K562 (cell line): ENCODE measurements around the gene DAP. TPM values are rescaled to one million over a fixed set of nuclear protein-coding genes. Genes with fewer than 3 reads are reported as not detected.

Experiments used
- CBFA2T2 ChIP-seq: fragments of 450-650 bp; conservative IDR thresholded peaks from 2 replicates; pipeline ENCODE4 v1.6.1; 2017; ENCODE audit warnings: mild to moderate bottlenecking
- CHCHD3 ChIP-seq: fragments of 250-450 bp; sonication (Bioruptor Pico); IDR thresholded peaks from 2 replicates; pipeline ENCODE4 v2.1.2; 2022; ENCODE audit warnings: mild to moderate bottlenecking
- CREM ChIP-seq: IDR thresholded peaks from 2 replicates; pipeline ENCODE4 v1.6.1; 2014; ENCODE audit warnings: antibody characterized with exemption, low read depth
- DPF2 ChIP-seq: fragments of 450-650 bp; IDR thresholded peaks from 2 replicates; pipeline ENCODE4 v1.6.1; 2016
- E2F4 ChIP-seq: sonication (generic); formaldehyde crosslinking; IDR thresholded peaks from 2 replicates; pipeline ENCODE4 v1.8.0; 2022; ENCODE audit warnings: mild to moderate bottlenecking, low read depth, missing genetic modification reagents
- ETV6 ChIP-seq, 3 experiments: fragments of 150-350 bp in 1 of 3; sonication (generic) in 1 of 3; formaldehyde crosslinking in 1 of 3; IDR thresholded peaks; 2 replicates each; pipeline versions ENCODE4 v1.6.1 to v1.8.0; 2014 to 2022; ENCODE audit warnings: borderline replicate concordance in 2 of 3, low read depth in 2 of 3, antibody characterized with exemption in 1 of 3, low read length in 1 of 3, mild to moderate bottlenecking in 1 of 3, missing genetic modification reagents in 1 of 3
- HSF4 ChIP-seq: fragments of 250-450 bp; sonication (Bioruptor Pico); IDR thresholded peaks from 2 replicates; pipeline ENCODE4 v2.1.2; 2022; ENCODE audit warnings: mild to moderate bottlenecking, moderate library complexity, borderline replicate concordance
- JUND ChIP-seq, 2 experiments: IDR thresholded peaks; 2 replicates in 1 of 2; 3 replicates in 1 of 2; pipeline ENCODE4 v1.6.1; 2011; ENCODE audit warnings: borderline replicate concordance in 2 of 2, low read depth in 2 of 2, low read length in 2 of 2, improper control_type of control experiment in 1 of 2, missing biosample characterization in 1 of 2, missing genetic modification characterization in 1 of 2, missing genetic modification reagents in 1 of 2
- NBN ChIP-seq: fragments of 450-650 bp; IDR thresholded peaks from 2 replicates; pipeline ENCODE4 v1.6.1; 2016; ENCODE audit warnings: low read depth, mild to moderate bottlenecking
- NEUROD1 ChIP-seq: fragments of 150-350 bp; IDR thresholded peaks from 2 replicates; pipeline ENCODE4 v1.6.1; 2014; ENCODE audit warnings: borderline replicate concordance, low read length, low read depth; ENCODE audit not compliant: partially characterized antibody
- PHF8 ChIP-seq: fragments of 200-600 bp; sonication (generic); IDR thresholded peaks from 2 replicates; pipeline ENCODE4 v1.6.1; 2012; ENCODE audit warnings: mixed run types, mild to moderate bottlenecking, inconsistent platforms, low read length, moderate library complexity, borderline replicate concordance
- SMARCA5 ChIP-seq: fragments of 450-650 bp; IDR thresholded peaks from 2 replicates; pipeline ENCODE4 v1.6.1; 2016
- TAF9B ChIP-seq: fragments of 450-650 bp; IDR thresholded peaks from 2 replicates; pipeline ENCODE4 v1.6.1; 2018; ENCODE audit warnings: mild to moderate bottlenecking; ENCODE audit not compliant: partially characterized antibody
- TBP ChIP-seq: optimal IDR thresholded peaks from 2 replicates; pipeline ENCODE3; 2011; ENCODE audit warnings: low read depth, low read length, improper control_type of control experiment
- TCF7 ChIP-seq: sonication (generic); IDR thresholded peaks from 2 replicates; pipeline ENCODE4 v1.6.1; 2016; ENCODE audit warnings: antibody characterized with exemption, borderline replicate concordance
- USF2 ChIP-seq: sonication (generic); formaldehyde crosslinking; IDR thresholded peaks from 2 replicates; pipeline ENCODE4 v1.5.0; 2020; ENCODE audit warnings: missing genetic modification reagents
- ZHX1 ChIP-seq: fragments of 150-350 bp; conservative IDR thresholded peaks from 2 replicates; pipeline ENCODE4 v1.6.1; 2014; ENCODE audit warnings: low read length
- ZNF12 ChIP-seq: sonication (generic); formaldehyde crosslinking; IDR thresholded peaks from 2 replicates; pipeline ENCODE4 v1.4.0; 2020; ENCODE audit warnings: mild to moderate bottlenecking, missing genetic modification reagents
- ZNF277 ChIP-seq: fragments of 250-450 bp; sonication (Bioruptor Pico); IDR thresholded peaks from 2 replicates; pipeline ENCODE4 v1.8.0; 2022; ENCODE audit warnings: inconsistent platforms, mild to moderate bottlenecking, moderate library complexity, borderline replicate concordance
- ZNF311 ChIP-seq: fragments of 250-450 bp; sonication (Bioruptor Pico); IDR thresholded peaks from 2 replicates; pipeline ENCODE4 v1.4.0; 2020; ENCODE audit warnings: mild to moderate bottlenecking, moderate library complexity
- ZNF324 ChIP-seq: fragments of 250-450 bp; sonication (Bioruptor Pico); IDR thresholded peaks from 2 replicates; pipeline ENCODE4 v1.4.0; 2020; ENCODE audit warnings: mild to moderate bottlenecking
- polyA plus RNA-seq, 8 experiments: library from polyadenylated mRNA; depleted of rRNA in 4 of 8; stranded (reverse) in 5 of 8; unstranded in 3 of 8; fragments of >200 nt; fragmentation: Nextera tagmentation in 2 of 8; fragmentation: Illumina TruSeq in 1 of 8; extraction: Ambion mirVana in 2 of 8; extraction: Trizol in 1 of 8; gene quantifications; 2 replicates each; pipeline versions ENCODE4 v1.2.1 to v1.2.3, GENCODE V29; 2011 to 2014; ENCODE audit warnings: inconsistent platforms in 1 of 8, missing spikeins in 1 of 8
- total RNA-seq, 7 experiments: library from RNA; depleted of rRNA in 6 of 7; stranded (reverse); fragments of >200 nt in 6 of 7; fragmentation: Illumina TruSeq in 2 of 7; extraction: Trizol in 2 of 7; gene quantifications; 2 replicates each; pipeline versions ENCODE4 v1.2.1 to v1.2.3, GENCODE V29; 2011 to 2021; ENCODE audit warnings: low replicate concordance in 1 of 7

Gene DAP
- total and polyA plus RNA-seq, 9 of the 15 experiments (the other 6 are each of a cell fraction or from before 2014, with no cell fraction given), result 14.1 to 151 (median 34.5) TPM

GRCh38 chr5:10708189-10708944 lies 52.7 kb downstream of the DAP start (continued):
- TF ChIP-seq ZHX1 (no peak), NEUROD1 (no peak), E2F4 (CRISPR knock-in tag) (no peak), SMARCA5 (peak; percentile 80), CBFA2T2 (peak; percentile 94), ZNF311 (no peak), HSF4 (CRISPR knock-in tag) (no peak), CHCHD3 (CRISPR knock-in tag) (no peak), ZNF277 (no peak), ZNF12 (CRISPR knock-in tag) (no peak), ZNF324 (CRISPR knock-in tag) (no peak), JUND (IDR thresholded peaks at IDR 0.05; ENCODE audit: borderline replicate concordance, low read depth, low read length) (peak; percentile 61; the same call in 1 of the 2 replicates), JUND (tag; IDR thresholded peaks at IDR 0.05; ENCODE audit: borderline replicate concordance, low read depth, low read length) (peak; percentile 41; the same call in 1 of the 3 replicates), ETV6 (IDR thresholded peaks at IDR 0.05; ENCODE audit: borderline replicate concordance in 1 of 2, low read depth in 2 of 2, low read length in 1 of 2) (peak in 1 of 2 experiments; percentile 81; a peak in 3 of 4 replicates), ETV6 (CRISPR knock-in tag; IDR thresholded peaks at IDR 0.05; ENCODE audit: borderline replicate concordance) (no peak), CREM (peak; percentile 51; the same call in 1 of the 2 replicates), TBP (no peak), USF2 (CRISPR knock-in tag) (no peak), TCF7 (no peak), NBN (no peak), DPF2 (peak; percentile 87), PHF8 (no peak), TAF9B (no peak)
